NCI-H2227 (cell line): ENCODE measurements around the gene TTC7B.
A peak's percentile ranks its signal among the peaks of the same experiment; 100 is the strongest.

ENCODE experiments used
- DNase-seq: peaks from one replicate; lab custom pipeline; 2025; ENCODE audit not compliant: unreplicated experiment; lab: John Stamatoyannopoulos, UW

The TTC7B gene

DNA sequence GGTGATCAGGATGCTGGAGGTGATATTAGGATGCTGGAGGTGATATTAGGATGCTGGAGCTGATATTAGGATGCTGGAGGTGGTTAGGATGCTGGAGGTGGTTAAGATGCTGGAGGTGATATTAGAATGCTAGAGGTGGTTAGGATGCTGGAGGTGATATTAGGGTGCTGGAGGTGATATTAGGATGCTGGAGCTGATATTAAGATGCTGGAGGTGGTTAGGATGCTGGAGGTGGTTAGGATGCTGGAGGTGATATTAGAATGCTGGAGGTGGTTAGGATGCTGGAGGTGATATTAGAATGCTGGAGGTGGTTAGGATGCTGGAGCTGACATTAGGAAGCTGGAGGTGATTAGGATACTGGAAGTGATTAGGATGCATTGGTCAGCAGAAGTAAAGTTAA is 318.0 kb downstream of the TTC7B start:
- no peak for DNase-seq

DNA sequence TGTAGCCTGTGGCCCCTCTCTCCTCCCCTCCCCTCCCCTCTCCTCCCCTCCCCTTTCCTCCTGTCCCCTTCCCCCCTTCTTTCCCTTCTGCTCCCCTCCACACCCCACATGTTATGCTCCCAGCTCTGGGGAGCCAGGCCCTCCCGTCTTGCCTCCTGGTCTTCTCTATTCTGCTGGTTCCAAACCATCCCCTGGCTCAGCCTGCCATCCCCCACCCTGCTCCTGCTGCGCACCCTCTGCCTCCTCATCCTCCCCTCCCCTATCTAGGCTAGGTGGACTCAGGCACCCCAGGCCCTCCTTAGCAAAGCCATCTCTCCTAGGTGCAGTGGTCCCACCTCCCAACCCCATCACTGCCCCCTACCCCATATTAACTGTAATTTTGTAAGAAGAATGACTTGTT is 319.9 kb downstream of the TTC7B start:
- no peak for DNase-seq

DNA sequence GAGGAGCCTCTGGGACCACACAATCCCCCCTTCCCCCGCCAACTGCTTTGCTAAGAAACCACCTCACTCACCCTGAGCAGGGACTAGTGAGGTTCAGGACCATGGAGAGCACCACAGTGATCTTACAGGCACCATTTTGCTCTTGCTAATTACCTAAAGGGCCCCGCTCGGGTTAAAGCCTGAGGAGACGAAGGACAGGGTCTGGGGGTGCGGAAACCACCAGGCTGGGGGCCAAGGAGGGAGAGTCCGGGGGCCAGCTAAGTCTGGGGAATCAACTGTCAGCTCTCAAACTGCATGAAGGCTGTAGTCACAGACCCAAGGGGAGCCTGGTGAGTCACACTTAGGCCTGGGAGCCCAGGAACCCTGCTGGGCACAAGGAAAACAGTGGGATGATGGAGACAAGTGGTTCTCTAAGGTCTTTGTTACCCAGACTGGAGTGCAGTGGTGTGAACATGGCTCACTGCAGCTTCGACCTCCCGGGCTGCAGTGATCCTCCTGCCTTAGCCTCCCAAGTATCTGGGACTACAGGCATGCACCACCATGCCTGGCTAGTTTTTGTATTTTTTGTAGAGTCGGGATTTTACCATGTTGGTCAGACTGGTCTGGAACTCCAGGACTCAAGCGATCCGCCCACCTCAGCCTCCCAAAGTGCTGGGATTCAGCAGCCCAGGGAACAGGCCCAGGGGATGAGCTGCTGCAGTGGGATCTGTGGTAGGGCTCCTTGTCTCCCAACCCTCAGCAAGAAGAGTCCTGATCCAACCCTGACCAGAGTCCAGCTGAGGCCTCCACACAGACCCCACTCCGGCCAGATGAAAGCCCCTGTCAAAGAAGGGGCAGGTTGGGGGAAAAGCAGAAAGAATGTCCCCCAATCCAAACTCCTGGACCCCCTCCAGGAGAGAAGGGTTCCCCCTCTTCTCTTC is 320.6 kb downstream of the TTC7B start:
- DNase-seq, result no peak

DNA sequence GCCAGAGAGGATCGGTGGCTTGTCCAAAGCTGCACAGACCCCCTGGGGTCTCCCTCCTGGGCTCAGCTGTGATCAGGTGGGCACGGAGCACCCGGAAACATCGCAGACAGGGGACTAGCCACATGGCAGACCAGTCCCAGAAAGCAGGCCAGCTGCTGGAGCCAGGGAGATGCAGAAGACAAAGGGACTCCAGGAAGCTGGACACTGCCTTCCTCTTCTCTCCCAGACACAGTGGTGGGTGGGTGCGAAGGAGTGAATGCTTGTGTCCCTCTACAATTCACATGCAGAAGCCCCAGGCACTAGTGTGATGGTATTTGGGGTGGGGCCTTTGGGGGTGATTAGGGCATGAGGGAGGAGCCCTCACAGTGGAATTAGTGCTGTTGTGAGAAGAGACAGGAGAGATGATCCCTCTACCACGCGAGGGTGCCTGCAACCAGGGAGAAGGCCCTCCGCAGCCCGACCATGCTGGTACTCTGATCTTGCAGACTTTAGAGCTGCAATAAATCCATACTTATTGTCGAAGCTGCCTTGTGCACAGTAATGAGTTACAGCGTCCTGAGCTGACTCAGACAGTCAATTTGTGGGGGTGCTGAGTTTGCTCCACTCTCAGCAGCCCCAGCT is 324.2 kb downstream of the TTC7B start:
- DNase-seq, result no peak

DNA sequence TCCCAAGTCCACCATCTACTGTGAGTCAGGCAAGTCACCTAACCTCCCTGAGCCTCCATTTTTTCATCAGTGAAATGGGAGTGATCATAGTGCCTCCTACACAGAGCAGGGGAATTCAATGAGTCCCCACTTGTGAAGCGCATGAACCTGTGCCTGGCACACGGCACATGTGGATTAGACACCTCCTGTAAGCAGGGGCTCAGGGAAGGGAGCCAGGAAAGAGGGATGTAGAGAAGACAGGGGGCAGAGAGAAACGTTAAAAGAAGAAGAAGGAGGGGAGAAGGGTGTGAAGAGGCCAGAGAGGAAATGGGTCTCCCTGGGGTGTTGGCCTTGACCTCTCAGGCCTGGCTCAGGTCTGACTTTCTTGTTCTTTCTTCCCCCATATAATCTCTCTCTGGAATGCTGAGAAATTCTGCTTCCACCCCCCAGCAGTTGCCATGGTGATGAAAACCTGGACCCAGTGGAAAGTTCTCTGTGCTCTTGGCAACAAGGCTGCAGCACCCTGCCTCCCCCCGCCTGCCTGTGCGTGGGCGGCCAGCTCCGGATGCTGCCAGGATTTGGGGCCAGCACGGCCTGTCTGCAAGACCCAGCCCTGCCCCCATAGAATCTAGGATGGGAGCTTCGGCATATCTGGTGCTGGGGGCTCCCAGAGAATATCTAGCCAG is 324.9 kb downstream of the TTC7B start:
- peak; percentile 21 for DNase-seq

DNA sequence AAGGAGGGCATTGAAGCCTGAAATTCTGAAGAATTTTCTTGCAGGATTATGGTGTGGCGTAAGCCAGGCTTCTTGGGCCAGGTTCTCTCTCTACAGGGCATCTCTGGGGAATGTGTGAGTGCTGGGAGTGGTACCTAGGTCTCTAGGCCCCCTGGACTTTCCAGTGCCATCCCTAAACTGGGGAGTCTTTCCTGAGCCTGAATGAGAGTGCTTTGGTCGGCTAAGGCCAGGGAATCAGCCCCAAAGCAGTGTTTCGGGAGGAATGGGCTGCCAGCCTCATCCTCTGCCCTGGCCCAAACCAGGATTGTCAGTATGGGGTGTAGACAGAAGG is 325.5 kb downstream of the TTC7B start:
- no peak for DNase-seq

DNA sequence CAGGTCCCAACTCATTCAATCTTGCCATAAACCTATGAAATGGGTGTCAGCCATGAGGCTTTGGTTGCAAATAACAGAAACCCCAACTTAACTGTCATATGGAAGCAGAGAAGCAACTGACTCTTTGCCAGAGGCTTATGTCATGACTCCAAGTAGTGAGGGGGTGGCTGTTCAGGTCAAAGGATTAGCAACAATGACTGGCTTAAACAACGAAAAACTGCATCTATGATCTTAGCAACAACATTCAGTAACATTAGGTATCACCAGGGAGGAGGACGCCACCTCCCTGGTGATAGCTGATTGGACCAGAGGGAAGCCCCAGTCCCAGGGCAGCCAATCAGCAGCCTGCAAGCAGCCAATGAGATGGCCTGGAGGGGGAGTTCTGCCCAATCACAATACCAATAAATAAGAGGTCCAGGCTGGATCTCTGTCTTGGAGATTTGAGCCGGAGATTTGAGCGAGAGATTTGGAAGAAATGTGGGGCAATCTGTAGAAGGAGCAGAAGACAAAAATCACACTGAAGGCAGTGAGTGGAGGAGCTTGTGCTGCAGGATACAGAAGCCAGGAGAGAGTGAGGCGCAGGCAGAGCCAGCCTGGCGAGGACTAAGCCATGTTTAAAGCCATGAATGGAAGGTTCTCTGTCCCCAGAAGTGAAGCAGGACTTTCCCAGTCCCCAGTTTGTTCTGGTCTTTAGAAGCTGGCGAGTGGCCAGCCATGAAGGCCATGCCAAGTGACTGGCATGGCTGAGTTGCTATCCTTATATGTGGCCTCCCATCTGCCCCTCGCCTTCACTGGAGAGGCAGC is 326.1 kb downstream of the TTC7B start:
- DNase-seq, result no peak

DNA sequence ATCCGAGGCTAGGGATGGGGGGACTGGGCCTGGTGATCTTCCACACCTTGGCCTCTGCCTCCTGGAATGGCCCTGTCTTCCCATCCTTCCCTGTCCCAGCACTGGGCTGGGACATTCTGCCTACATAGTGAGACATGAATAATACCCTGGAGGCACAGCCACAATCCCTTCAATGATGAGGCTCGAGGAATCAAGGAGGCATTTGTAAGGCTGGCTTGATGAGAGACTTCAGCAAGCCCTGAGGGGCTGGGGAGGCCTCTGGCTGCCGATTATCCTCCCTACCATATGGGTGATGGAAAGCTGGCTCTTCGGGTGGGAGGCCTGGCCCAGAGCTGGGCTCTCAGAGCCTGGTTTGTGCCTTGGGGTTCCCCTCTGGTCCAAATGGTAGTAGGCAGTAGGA is 326.9 kb downstream of the TTC7B start:
- DNase-seq, result no peak

DNA sequence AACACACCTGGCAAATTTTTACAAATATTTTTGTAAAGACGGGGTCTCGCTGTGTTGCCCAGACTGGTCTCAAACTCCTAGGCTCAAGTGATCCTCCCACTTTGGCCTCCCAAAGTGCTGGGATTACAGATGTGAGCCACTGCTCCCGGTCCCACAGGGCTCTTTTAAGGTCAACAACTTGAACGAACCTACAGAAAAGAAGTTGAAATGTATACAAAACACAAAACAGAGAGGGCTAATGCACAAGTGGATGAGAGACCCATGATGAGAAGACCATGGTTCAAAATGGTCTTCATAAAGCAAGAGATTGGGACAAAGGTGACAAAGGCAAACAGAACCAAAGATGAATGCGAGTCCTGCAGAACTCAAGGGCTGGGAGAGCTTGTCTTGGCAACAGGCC is 328.0 kb downstream of the TTC7B start:
- no peak for DNase-seq

DNA sequence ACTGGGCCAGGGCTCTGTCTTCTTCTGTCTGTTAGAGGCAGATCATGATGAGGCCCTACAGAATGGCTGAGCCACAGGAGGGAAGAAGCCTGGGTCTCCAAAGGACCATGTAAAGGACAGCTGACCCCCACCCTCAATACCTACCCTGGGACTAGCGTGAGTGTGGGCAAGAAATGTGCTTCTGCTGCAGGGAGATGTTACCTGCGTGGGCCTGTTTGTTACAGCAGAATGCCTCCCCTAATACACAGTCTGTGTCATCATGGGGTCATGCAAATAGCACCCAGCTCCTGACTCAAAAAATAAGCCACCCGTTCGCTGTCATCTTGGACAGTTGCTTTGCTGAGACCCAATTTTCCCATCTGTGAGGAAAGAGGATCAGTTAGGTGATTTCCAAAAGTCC is 328.8 kb downstream of the TTC7B start:
- no peak for DNase-seq

DNA sequence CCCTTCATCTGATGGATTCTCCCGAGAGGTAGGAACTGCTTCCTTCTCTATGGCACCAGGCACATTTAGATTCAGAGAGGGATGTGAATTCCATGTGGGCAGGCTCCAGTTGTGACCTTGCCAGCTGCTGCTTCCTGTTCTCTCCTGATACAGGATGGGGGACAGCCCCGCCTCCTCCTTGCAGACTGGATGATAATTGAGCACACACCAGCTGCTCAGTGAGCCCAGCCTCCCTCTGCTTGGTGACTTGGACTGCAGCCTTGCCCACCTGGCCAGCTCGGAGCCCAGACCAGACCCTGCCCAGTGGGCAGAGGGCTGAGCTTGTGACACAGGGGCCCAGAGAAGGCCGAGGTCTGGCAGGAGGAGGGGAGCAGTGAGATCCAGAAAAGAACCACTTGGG is 329.2 kb downstream of the TTC7B start:
- peak; percentile 83 for DNase-seq

DNA sequence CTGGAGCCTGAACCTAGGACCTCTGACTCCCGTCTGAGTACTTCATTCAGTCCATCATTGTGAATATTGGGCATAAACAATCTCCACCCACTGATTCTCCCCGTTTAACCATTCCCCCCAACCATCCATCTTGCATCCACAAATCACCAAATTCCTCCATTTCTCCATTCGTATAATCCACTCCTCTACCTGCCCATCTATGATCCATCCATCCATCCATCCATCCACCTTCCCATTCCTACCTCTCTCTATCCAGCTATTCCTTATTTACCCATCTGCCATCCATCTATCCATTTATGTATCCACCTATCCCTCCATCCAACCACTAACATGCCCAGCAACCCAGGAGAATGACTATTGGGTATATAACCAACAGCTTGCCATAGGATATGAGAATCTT is 331.9 kb downstream of the TTC7B start:
- DNase-seq, result no peak

DNA sequence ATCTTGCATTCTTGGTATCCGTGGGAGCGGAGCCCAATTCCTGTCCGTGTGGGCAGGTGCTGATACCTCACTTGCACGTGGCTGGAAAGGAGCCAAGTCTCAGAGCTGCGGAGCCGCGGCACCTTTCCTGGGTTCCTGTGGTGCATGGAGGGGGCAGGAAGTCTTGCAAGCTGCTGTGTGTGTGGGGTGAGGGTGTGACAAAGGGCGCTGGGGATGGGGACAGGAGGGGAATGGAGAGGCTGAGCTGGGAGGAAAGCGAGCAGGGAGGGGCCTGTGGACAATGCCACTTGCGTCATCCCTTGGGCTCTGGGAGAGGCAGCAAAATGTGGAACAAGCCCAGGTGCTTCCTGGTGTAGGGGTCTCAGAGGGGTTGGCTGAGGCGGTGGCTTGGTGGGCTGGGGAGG is 332.7 kb downstream of the TTC7B start:
- no peak for DNase-seq

DNA sequence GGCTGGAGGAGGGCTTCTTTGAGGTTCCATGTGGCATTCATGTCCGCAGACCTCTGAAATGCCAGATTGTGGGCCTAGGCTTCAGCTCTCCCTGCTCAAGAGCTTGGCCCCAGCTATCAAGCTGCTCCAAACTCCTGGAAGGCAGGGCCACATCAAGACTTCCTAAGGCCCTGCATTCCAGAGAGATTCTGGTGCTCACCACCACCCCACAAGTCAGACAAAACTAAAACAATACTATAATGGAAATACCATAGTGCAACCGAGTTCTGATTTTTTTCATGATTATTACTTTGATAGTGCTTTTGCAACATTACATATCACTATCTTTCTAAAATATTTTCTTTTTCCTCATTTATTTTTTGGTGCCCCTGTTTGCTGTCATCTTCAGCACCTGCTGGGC is 333.1 kb downstream of the TTC7B start:
- DNase-seq, result no peak

DNA sequence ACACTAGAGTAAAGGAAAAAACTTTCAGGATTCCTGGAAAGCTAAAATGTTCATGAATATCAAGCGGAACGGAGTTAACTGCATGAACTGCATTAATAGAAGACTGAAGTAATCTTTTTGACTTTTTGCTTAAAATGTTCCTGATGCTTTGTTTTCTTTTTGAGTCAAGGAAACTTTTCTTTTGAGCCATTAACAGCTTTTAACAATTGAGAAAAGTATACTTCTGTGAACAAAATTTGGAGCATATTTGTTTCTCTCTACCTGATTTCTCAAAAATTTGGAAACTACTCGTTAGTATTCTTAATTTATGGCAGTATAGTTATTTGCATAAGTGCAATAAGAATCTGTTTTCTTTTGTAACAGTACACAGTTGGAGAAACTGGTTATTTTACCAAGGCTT is 340.9 kb downstream of the TTC7B start:
- no peak for DNase-seq
